H54 (cell line): ENCODE results near the gene CGRRF1.

Source experiments
- DNase-seq: peaks from one replicate; pipeline ENCODE4 v3.0.0; 2011; ENCODE audit warnings: low spot score, mixed read lengths; ENCODE audit not compliant: insufficient read length
- FAIRE-seq: peaks from 3 replicates; lab custom pipeline; 2011; peaks lifted over from hg19 to GRCh38; lab: Jason Lieb, UNC
- POLR2A ChIP-seq: IDR thresholded peaks from 2 replicates; pipeline ENCODE4 v1.6.1; 2011; ENCODE audit warnings: low read depth, mild to moderate bottlenecking, low read length

The CGRRF1 gene

GRCh38 chr14:54483073-54483745 is 26.5 kb upstream of the CGRRF1 start:
- no peak for TF ChIP-seq POLR2A
- DNase-seq (no peak), FAIRE-seq (peak; percentile 11)

GRCh38 chr14:54483846-54484245 is 25.9 kb upstream of the CGRRF1 start:
- no peak for DNase-seq
- no peak for TF ChIP-seq POLR2A
- FAIRE-seq = no peak

GRCh38 chr14:54486685-54487084 is 23.0 kb upstream of the CGRRF1 start:
- TF ChIP-seq POLR2A = no peak
- FAIRE-seq (no peak), DNase-seq (no peak)

GRCh38 chr14:54487771-54488170 is 21.9 kb upstream of the CGRRF1 start:
- FAIRE-seq (peak; percentile 69), DNase-seq (peak; percentile 26)
- no peak for TF ChIP-seq POLR2A

GRCh38 chr14:54488318-54488645 is 21.4 kb upstream of the CGRRF1 start:
- DNase-seq (no peak), FAIRE-seq (no peak)
- no peak for TF ChIP-seq POLR2A

GRCh38 chr14:54488646-54489317 is 20.9 kb upstream of the CGRRF1 start, which contains the start of gene GMFB:
Gene GMFB (minus strand): TSS chr14:54488980. CDS start chr14:54488927, 53 bp downstream.
- TF ChIP-seq POLR2A = peak; percentile 53
- DNase-seq (peak; percentile 58), FAIRE-seq (no peak)

GRCh38 chr14:54489318-54489683 is 20.4 kb upstream of the CGRRF1 start:
- no peak for TF ChIP-seq POLR2A
- DNase-seq = no peak
- FAIRE-seq = peak; percentile 23

- TF ChIP-seq POLR2A = no peak
- DNase-seq (no peak), FAIRE-seq (no peak)
Observed at GRCh38 chr14:54489731-54490444, 19.8 kb upstream of the CGRRF1 start.

- DNase-seq (no peak), FAIRE-seq (no peak)
- TF ChIP-seq POLR2A = no peak
Observed at GRCh38 chr14:54490445-54491175, 19.1 kb upstream of the CGRRF1 start.

GRCh38 chr14:54493293-54493692 is 16.4 kb upstream of the CGRRF1 start:
- DNase-seq (no peak), FAIRE-seq (no peak)
- no peak for TF ChIP-seq POLR2A

GRCh38 chr14:54497224-54497623 is 12.5 kb upstream of the CGRRF1 start:
- no peak for FAIRE-seq
- no peak for TF ChIP-seq POLR2A
- DNase-seq = no peak

GRCh38 chr14:54498095-54498531 is 11.6 kb upstream of the CGRRF1 start:
- DNase-seq (no peak), FAIRE-seq (no peak)
- TF ChIP-seq POLR2A = no peak

- DNase-seq (no peak), FAIRE-seq (no peak)
- no peak for TF ChIP-seq POLR2A
Observed at GRCh38 chr14:54498579-54498978, 11.1 kb upstream of the CGRRF1 start.

- no peak for DNase-seq
- no peak for TF ChIP-seq POLR2A
- FAIRE-seq = no peak
Observed at GRCh38 chr14:54500744-54501143, 9.0 kb upstream of the CGRRF1 start.

GRCh38 chr14:54501480-54501879 is 8.2 kb upstream of the CGRRF1 start:
- DNase-seq (no peak), FAIRE-seq (no peak)
- no peak for TF ChIP-seq POLR2A
